MM.1S (cell line): ENCODE measurements around the gene FUT8.

Experiments
- DNase-seq: peaks from one replicate; pipeline ENCODE4 v3.0.0-alpha.2; 2015
- H2AFZ ChIP-seq: fragments of 300-600 bp; sonication (generic); 2 replicates; pipeline ENCODE4 v1.6.0; 2016; ENCODE audit warnings: antibody characterized with exemption, low read length
- H3F3A ChIP-seq: fragments of 300-600 bp; sonication (generic); 2 replicates; pipeline ENCODE4 v1.6.1; 2016; ENCODE audit warnings: mild to moderate bottlenecking, antibody characterized with exemption, low read length, moderate library complexity, mixed read lengths; ENCODE audit not compliant: insufficient read depth
- H3K27ac ChIP-seq: fragments of 300-600 bp; sonication (generic); 2 replicates; pipeline ENCODE4 v1.5.1; 2016; ENCODE audit warnings: mild to moderate bottlenecking, low read length
- H3K27me3 ChIP-seq: fragments of 300-600 bp; sonication (generic); replicated peaks from 2 replicates; pipeline ENCODE4 v1.6.0; 2016; ENCODE audit warnings: low read length; ENCODE audit not compliant: insufficient read depth
- H3K36me3 ChIP-seq: fragments of 300-600 bp; sonication (generic); replicated peaks from 2 replicates; pipeline ENCODE4 v1.6.1; 2016; ENCODE audit warnings: mild to moderate bottlenecking, low read length, mixed read lengths; ENCODE audit not compliant: insufficient read depth
- H3K4me1 ChIP-seq: fragments of 300-600 bp; sonication (generic); 2 replicates; pipeline ENCODE4 v1.6.1; 2016; ENCODE audit warnings: low read length, mixed read lengths
- H3K4me2 ChIP-seq: fragments of 300-600 bp; sonication (generic); 2 replicates; pipeline ENCODE4 v1.6.0; 2016; ENCODE audit warnings: low read depth, low read length
- H3K4me3 ChIP-seq: fragments of 300-600 bp; sonication (generic); 2 replicates; pipeline ENCODE4 v1.5.1; 2016; ENCODE audit warnings: low read length, mixed read lengths
- H3K79me2 ChIP-seq: fragments of 300-600 bp; sonication (generic); 2 replicates; pipeline ENCODE4 v1.6.1; 2016; ENCODE audit warnings: mixed run types, low read length, mixed read lengths
- H3K9ac ChIP-seq: fragments of 300-600 bp; sonication (generic); 2 replicates; pipeline ENCODE4 v1.6.1; 2016; ENCODE audit warnings: low read length, mixed read lengths
- H3K9me2 ChIP-seq: fragments of 300-600 bp; sonication (generic); replicated peaks from 2 replicates; pipeline ENCODE4 v1.6.1; 2016; ENCODE audit warnings: mild to moderate bottlenecking, low read length, mixed read lengths; ENCODE audit not compliant: insufficient read depth
- H3K9me3 ChIP-seq: fragments of 300-600 bp; sonication (generic); replicated peaks from 2 replicates; pipeline ENCODE4 v1.6.1; 2016; ENCODE audit warnings: mild to moderate bottlenecking, low read length, mixed read lengths; ENCODE audit not compliant: insufficient read depth
- H4K20me1 ChIP-seq: fragments of 300-600 bp; sonication (generic); 2 replicates; pipeline ENCODE4 v1.6.1; 2016; ENCODE audit warnings: mild to moderate bottlenecking, low read length, moderate library complexity, mixed read lengths; ENCODE audit not compliant: insufficient read depth
- EZH2 ChIP-seq: fragments of 300-600 bp; sonication (generic); optimal IDR thresholded peaks from 2 replicates; pipeline ENCODE3; 2017; ENCODE audit warnings: low read depth, mild to moderate bottlenecking, antibody characterized with exemption, low read length, mixed read lengths
- EZH2phosphoT487 ChIP-seq: fragments of 300-600 bp; sonication (generic); IDR thresholded peaks from 2 replicates; pipeline ENCODE4 v1.6.1; 2018; ENCODE audit warnings: antibody characterized with exemption, low read length
- TF ChIP-seq, protein P1 (sequence below): fragments of 300-600 bp; sonication (generic); IDR thresholded peaks from 2 replicates; pipeline ENCODE4 v1.5.1; 2016; ENCODE audit warnings: antibody characterized with exemption, low read length, mixed read lengths

The FUT8 gene

DNA sequence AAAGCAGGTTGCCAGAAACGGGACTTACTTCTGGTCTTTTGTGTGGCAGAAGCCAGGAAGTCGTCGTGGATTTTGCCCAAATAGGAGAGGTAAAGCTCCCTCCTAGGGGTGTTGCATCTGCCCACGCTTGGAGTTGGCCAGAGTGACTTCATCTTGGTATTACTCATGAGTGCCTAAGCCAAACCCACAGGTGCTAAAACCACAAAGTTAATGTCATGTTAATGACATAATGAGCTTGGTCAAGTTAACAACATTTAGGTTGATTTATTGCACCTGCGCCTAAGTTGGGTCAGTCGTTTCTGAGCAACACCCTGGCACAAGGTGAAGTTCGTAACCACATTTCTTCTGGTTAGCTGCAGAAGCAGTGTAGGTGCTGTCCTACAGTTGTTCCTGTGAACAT, 225.2 kb downstream of the FUT8 start:
- Histone ChIP-seq H3K9me3 (no peaks in the 10 kb centered on the region), H3K79me2 (no peaks in the 10 kb centered on the region), H3K9ac (no peak overlapping the region), H3K4me1 (no peaks in the 10 kb centered on the region), H3K27ac (no peak overlapping the region), H3K4me2 (no peak overlapping the region), H3K9me2 (no peaks in the 10 kb centered on the region), H3K27me3 (no peaks in the 10 kb centered on the region), H3K36me3 (no peaks in the 10 kb centered on the region), H2AFZ (no peak overlapping the region), H3K4me3 (no peak overlapping the region), H3F3A (no peaks in the 10 kb centered on the region), H4K20me1 (no peaks in the 10 kb centered on the region)
- TF ChIP-seq EZH2 (no peak), EZH2phosphoT487 (no peak)
- TF ChIP-seq, protein P1, sequence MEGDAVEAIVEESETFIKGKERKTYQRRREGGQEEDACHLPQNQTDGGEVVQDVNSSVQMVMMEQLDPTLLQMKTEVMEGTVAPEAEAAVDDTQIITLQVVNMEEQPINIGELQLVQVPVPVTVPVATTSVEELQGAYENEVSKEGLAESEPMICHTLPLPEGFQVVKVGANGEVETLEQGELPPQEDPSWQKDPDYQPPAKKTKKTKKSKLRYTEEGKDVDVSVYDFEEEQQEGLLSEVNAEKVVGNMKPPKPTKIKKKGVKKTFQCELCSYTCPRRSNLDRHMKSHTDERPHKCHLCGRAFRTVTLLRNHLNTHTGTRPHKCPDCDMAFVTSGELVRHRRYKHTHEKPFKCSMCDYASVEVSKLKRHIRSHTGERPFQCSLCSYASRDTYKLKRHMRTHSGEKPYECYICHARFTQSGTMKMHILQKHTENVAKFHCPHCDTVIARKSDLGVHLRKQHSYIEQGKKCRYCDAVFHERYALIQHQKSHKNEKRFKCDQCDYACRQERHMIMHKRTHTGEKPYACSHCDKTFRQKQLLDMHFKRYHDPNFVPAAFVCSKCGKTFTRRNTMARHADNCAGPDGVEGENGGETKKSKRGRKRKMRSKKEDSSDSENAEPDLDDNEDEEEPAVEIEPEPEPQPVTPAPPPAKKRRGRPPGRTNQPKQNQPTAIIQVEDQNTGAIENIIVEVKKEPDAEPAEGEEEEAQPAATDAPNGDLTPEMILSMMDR, result no peak
- no peak for DNase-seq

DNA sequence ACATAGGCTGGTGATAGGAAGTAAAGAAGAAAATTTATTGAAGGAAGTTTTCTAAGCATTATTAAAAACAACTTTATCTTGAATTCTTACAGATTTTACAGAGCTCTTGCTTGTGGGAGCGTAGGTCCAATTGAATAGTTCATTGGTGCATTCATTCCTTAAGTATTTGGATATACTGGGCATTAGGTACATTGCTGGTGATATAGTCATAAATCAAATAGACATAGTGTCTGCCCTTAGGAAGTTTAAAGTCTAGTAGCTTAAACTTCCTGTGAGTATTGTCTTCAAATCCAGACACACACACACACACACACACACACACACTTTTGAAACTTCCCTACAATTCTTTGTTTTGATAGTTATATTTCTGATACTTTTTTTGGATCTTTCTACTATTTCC, 226.7 kb downstream of the FUT8 start:
- Histone ChIP-seq H3K9me2 (no peaks in the 10 kb centered on the region), H3K4me3 (no peak overlapping the region), H3K9ac (no peak overlapping the region), H3K4me2 (no peak overlapping the region), H3K36me3 (no peaks in the 10 kb centered on the region), H3K9me3 (no peaks in the 10 kb centered on the region), H3K27ac (no peak overlapping the region), H3K4me1 (no peaks in the 10 kb centered on the region), H2AFZ (no peak overlapping the region), H3K27me3 (no peaks in the 10 kb centered on the region), H3K79me2 (no peaks in the 10 kb centered on the region), H4K20me1 (no peaks in the 10 kb centered on the region), H3F3A (no peaks in the 10 kb centered on the region)
- no peak for DNase-seq
- TF ChIP-seq, protein P1, result no peak
- no peak for TF ChIP-seq EZH2
- no peak for TF ChIP-seq EZH2phosphoT487

DNA sequence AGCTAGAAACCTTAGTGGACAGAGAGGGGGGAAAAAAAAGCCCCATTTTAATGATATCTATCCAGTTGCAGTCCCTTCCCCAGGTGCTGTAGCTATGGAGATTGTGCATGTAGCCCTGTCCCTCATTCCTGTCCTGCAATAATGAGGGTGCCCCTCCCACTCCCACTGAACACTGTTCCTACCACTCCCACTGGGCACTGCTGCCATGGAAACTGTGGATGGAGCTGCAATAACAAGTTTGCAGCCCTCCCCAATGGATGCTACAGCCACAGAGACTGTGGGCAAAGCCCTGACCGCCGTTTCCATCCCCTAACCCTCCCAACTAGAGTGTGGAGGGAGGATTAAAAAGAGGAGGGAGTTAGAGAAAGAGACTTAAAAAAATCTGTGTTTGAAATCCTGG, 238.3 kb downstream of the FUT8 start:
- no peaks in the 10 kb centered on the region for H3K9me3 ChIP-seq
- TF ChIP-seq, protein P1, result no peak
- TF ChIP-seq EZH2 (no peak), EZH2phosphoT487 (no peak)
- H3K9ac ChIP-seq, result no peak overlapping the region
- H3K36me3 ChIP-seq, result no peaks in the 10 kb centered on the region
- DNase-seq, result no peak
- no peaks in the 10 kb centered on the region for H3K4me1 ChIP-seq
- no peaks in the 10 kb centered on the region for H3K9me2 ChIP-seq
- H3K79me2 ChIP-seq, result no peaks in the 10 kb centered on the region
- H3K4me2 ChIP-seq, result no peak overlapping the region
- H3K27ac ChIP-seq, result no peak overlapping the region
- no peak overlapping the region for H2AFZ ChIP-seq
- H3K27me3 ChIP-seq, result no peaks in the 10 kb centered on the region
- no peak overlapping the region for H3K4me3 ChIP-seq
- H4K20me1 ChIP-seq, result no peaks in the 10 kb centered on the region
- H3F3A ChIP-seq, result no peaks in the 10 kb centered on the region

DNA sequence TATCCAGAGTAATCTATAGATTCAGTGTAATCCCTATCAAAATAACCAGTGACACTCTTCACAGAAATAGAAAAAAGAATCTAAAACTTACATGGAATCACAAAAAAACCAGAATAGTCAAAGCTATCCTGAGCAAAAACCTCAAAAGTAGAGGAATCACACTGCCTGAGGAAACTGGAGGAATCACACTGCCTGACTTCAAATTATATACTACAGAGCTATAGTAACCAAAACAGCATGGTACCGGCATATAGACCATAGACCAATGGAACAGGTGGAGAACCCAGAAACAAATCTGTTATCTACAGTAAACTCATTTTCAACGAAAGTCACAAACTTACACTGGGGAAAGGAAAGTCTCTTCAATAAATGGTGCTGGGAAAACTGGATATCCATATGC, 244.0 kb downstream of the FUT8 start:
- Histone ChIP-seq H3K9ac (no peak overlapping the region), H3K27ac (no peak overlapping the region), H4K20me1 (no peaks in the 10 kb centered on the region), H3K27me3 (no peaks in the 10 kb centered on the region), H3F3A (no peaks in the 10 kb centered on the region), H3K4me2 (no peak overlapping the region), H3K36me3 (no peaks in the 10 kb centered on the region), H3K79me2 (no peaks in the 10 kb centered on the region), H3K4me1 (no peaks in the 10 kb centered on the region), H3K4me3 (no peak overlapping the region), H3K9me2 (no peaks in the 10 kb centered on the region), H2AFZ (no peak overlapping the region), H3K9me3 (no peaks in the 10 kb centered on the region)
- no peak for DNase-seq
- TF ChIP-seq, protein P1, result no peak
- TF ChIP-seq EZH2 (no peak), EZH2phosphoT487 (no peak)
